DND-41 (cell line): ENCODE data around the gene COL26A1.

Experiments used
- EZH2 ChIP-seq: IDR thresholded peaks from 3 replicates; pipeline ENCODE4 v1.6.1; 2012; ENCODE audit warnings: borderline replicate concordance, low read depth, mild to moderate bottlenecking, moderate library complexity, low read length, inconsistent platforms; ENCODE audit not compliant: severe bottlenecking
- TF ChIP-seq, protein P1 (sequence below): IDR thresholded peaks from 2 replicates; pipeline ENCODE4 v1.5.1; 2012; ENCODE audit warnings: borderline replicate concordance, low read length, moderate library complexity, mild to moderate bottlenecking; ENCODE audit not compliant: poor library complexity, severe bottlenecking; ENCODE audit errors: extremely low read depth

- TF ChIP-seq, protein P1, sequence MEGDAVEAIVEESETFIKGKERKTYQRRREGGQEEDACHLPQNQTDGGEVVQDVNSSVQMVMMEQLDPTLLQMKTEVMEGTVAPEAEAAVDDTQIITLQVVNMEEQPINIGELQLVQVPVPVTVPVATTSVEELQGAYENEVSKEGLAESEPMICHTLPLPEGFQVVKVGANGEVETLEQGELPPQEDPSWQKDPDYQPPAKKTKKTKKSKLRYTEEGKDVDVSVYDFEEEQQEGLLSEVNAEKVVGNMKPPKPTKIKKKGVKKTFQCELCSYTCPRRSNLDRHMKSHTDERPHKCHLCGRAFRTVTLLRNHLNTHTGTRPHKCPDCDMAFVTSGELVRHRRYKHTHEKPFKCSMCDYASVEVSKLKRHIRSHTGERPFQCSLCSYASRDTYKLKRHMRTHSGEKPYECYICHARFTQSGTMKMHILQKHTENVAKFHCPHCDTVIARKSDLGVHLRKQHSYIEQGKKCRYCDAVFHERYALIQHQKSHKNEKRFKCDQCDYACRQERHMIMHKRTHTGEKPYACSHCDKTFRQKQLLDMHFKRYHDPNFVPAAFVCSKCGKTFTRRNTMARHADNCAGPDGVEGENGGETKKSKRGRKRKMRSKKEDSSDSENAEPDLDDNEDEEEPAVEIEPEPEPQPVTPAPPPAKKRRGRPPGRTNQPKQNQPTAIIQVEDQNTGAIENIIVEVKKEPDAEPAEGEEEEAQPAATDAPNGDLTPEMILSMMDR, result no peak
- TF ChIP-seq EZH2, result no peak
Measured at GRCh38 chr7:101330011-101330484, 32.6 kb upstream of the COL26A1 start.
